Measurements from ENCODE around the gene ANO3. TPM values are rescaled to one million over a fixed set of nuclear protein-coding genes. Genes with fewer than 3 reads are reported as not detected.
A peak's percentile ranks its signal among the peaks of the same experiment; 100 is the strongest.

ANO3 gene
- total and polyA plus RNA-seq, 2 of the 8 experiments (the other 6 are each of a cell fraction or from before 2014, with no cell fraction given) = not detected

DNA sequence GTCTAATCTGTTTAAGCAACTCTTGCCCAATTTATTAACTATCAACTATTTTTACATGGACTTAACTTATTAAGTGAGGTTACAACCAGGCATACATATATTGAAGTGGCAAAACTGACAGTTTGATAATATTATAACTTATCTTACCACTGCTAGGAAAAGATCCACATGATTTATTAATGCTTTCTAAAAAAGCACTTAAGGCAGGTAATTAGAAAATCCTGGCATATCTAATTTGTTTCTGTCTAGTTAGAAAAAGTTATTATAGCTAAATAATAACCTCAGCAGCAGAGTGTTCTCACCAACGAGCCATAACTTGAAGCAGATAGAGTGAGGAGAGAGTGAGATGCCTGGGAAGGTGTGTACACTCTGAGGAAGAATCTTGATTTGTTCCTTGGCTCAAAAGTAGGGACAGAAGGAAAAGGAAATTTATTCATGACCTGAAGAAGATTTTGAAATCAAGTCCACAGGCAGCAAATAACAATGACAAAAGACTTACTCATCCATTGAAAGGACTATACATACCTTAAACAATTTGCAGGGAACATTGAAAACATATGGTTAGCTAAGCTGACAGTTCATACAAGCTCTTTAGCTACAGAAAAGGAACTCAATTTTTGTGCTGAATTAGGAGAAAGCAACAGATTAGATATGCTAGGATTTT lies 247.2 kb downstream of the ANO3 start:
- H2BK20ac ChIP-seq (ENCODE audit: low read length) = no peak overlapping the region
- no peak overlapping the region for H4K91ac ChIP-seq (replicated peaks; ENCODE audit: insufficient read length, low read length)
- 0 out of 4 replicates have a peak overlapping the region, but pooled peaks of 1 of the 2 experiments have one; percentile 33 for H3K4me2 ChIP-seq (ENCODE audit: insufficient read depth in 1 of 2, low read depth in 2 of 2, low read length in 2 of 2)
- no peaks in the 10 kb centered on the region for H4K20me1 ChIP-seq (replicated peaks in 1 of 2; ENCODE audit: control insufficient read depth in 1 of 2, insufficient read depth in 2 of 2, low read length in 2 of 2)
- H3K79me1 ChIP-seq (ENCODE audit: low read depth, low read length) = no peaks in the 10 kb centered on the region
- H3K56ac ChIP-seq (replicated peaks; ENCODE audit: insufficient read length, low read depth, low read length) = no peak overlapping the region
- no peak overlapping the region for H3K14ac ChIP-seq (ENCODE audit: insufficient read length)
- H2AK5ac ChIP-seq (ENCODE audit: low read depth, low read length) = no peak overlapping the region
- H2AFZ ChIP-seq (ENCODE audit: low read length) = no peak overlapping the region
- no peak overlapping the region for H2BK5ac ChIP-seq (ENCODE audit: low read depth, low read length)
- H4K8ac ChIP-seq (ENCODE audit: extremely low read depth, insufficient read depth, low read length) = no peak overlapping the region
- H3K79me2 ChIP-seq (ENCODE audit: control insufficient read depth in 1 of 2, insufficient read depth in 2 of 2, low read length in 2 of 2) = no peaks in the 10 kb centered on the region
- FAIRE-seq (peak; percentile 32), DNase-seq (ENCODE audit: low read depth in 1 of 2, low spot score in 2 of 2) (no peak)
- no peaks in the 10 kb centered on the region for H3K9me3 ChIP-seq (ENCODE audit: insufficient read depth in 2 of 2, low read depth in 1 of 2, low read length in 1 of 2)
- WGBS, 2 experiments (ENCODE audit: extremely low coverage in 1 of 2, insufficient coverage in 1 of 2, insufficient read length in 1 of 2, insufficient replicate concordance in 2 of 2, low coverage in 1 of 2, low lambda C conversion rate in 2 of 2, missing lambda C conversion rate in 1 of 2) = 94% methylated on average over 1 of the region's 1 CpG; no CpG with 5 or more reads in 1 of the 2 experiments
- no peaks in the 10 kb centered on the region for H3K4me1 ChIP-seq (replicated peaks in 1 of 4; ENCODE audit: control insufficient read depth in 3 of 4, insufficient read depth in 4 of 4, low read length in 3 of 4)
- H3K9ac ChIP-seq (replicated peaks in 1 of 4; ENCODE audit: extremely low read depth in 1 of 4, low read depth in 3 of 4, low read length in 3 of 4) = no peak overlapping the region
- H2BK120ac ChIP-seq (replicated peaks; ENCODE audit: low read depth, low read length) = no peak overlapping the region
- no peak overlapping the region for H3K27ac ChIP-seq (ENCODE audit: low read depth, low read length)
- H3K4ac ChIP-seq (replicated peaks; ENCODE audit: insufficient read length, low read depth, low read length) = no peak overlapping the region
- no peak overlapping the region for H2BK15ac ChIP-seq (ENCODE audit: low read length)
- H3K23ac ChIP-seq (ENCODE audit: insufficient read length) = no peak overlapping the region
- no peak overlapping the region for H3K18ac ChIP-seq (ENCODE audit: extremely low read depth, low read length)
- no peak overlapping the region for H4K5ac ChIP-seq (ENCODE audit: insufficient read length, low read depth, low read length)
- ChIA-PET CTCF (ENCODE audit: partially characterized antibody) (no interaction called here), POLR2A (ENCODE audit: partially characterized antibody) (no interaction called here)
- H3K23me2 ChIP-seq (ENCODE audit: low read depth, low read length) = no peaks in the 10 kb centered on the region
- H3K4me3 ChIP-seq (ENCODE audit: extremely low read depth in 1 of 4, insufficient read depth in 2 of 4, low read depth in 3 of 4, low read length in 4 of 4) = no peak overlapping the region; a peak in 1 of 8 replicates
- H3K36me3 ChIP-seq (ENCODE audit: control insufficient read depth in 2 of 4, insufficient read depth in 4 of 4, low read length in 3 of 4) = no peaks in the 10 kb centered on the region
- TF ChIP-seq, protein P1, sequence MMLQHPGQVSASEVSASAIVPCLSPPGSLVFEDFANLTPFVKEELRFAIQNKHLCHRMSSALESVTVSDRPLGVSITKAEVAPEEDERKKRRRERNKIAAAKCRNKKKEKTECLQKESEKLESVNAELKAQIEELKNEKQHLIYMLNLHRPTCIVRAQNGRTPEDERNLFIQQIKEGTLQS (IDR thresholded peaks at IDR 0.05; ENCODE audit: insufficient read depth, low read depth, low read length) = no peak
- no peak for TF ChIP-seq EZH2 (IDR thresholded peaks at IDR 0.05; ENCODE audit: low read depth, low read length, severe bottlenecking)
- no peak overlapping the region for H2BK12ac ChIP-seq (ENCODE audit: low read depth, low read length)
- H3K27me3 ChIP-seq (replicated peaks in 1 of 4; ENCODE audit: control insufficient read depth in 3 of 4, extremely low read depth in 1 of 4, insufficient read depth in 3 of 4, low read length in 3 of 4) = no peaks in the 10 kb centered on the region
